ENCODE measurements around the gene INPP5A. TPM values are rescaled to one million over a fixed set of nuclear protein-coding genes. Genes with fewer than 3 reads are reported as not detected.

Gene INPP5A
- total RNA-seq, 1 experiment from 2014 or later = 16.6 TPM

DNA sequence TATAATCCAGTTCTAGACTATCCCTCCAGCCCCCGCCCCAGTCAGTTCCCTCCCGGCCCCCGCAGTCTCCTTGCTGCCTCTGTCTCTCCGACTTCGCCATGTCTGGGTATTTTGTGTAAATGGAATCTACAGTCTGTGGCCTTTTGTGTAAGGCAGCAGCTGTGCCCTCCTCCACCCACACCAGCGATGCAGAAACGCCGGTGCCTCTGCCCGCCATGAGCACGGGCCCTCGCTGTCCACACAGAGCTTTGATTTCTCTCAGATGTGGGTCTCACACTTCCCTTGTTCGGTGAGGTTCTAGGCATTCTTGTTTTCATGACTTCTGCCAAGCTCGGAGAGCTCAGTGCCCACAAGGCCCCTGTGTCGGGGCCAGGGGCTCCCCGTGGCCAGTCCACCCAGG, 210.5 kb downstream of the INPP5A start:
- H3K27ac Mint-ChIP-seq (ENCODE audit: unreplicated experiment) = no peak overlapping the region
- TF ChIP-seq, protein P1, sequence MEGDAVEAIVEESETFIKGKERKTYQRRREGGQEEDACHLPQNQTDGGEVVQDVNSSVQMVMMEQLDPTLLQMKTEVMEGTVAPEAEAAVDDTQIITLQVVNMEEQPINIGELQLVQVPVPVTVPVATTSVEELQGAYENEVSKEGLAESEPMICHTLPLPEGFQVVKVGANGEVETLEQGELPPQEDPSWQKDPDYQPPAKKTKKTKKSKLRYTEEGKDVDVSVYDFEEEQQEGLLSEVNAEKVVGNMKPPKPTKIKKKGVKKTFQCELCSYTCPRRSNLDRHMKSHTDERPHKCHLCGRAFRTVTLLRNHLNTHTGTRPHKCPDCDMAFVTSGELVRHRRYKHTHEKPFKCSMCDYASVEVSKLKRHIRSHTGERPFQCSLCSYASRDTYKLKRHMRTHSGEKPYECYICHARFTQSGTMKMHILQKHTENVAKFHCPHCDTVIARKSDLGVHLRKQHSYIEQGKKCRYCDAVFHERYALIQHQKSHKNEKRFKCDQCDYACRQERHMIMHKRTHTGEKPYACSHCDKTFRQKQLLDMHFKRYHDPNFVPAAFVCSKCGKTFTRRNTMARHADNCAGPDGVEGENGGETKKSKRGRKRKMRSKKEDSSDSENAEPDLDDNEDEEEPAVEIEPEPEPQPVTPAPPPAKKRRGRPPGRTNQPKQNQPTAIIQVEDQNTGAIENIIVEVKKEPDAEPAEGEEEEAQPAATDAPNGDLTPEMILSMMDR (IDR thresholded peaks at IDR 0.05; ENCODE audit: unreplicated experiment) = no peak
- DNase-seq = no peak
- H3K4me3 Mint-ChIP-seq (ENCODE audit: low read depth, unreplicated experiment) = no peak overlapping the region
- intact Hi-C loops (cut with micrococcal nuclease; ENCODE audit: unreplicated experiment) = no loop called here
- no TSS peak for BruUV-seq (replicated peaks)
- CTCF ChIA-PET = no interaction called here
- H3K27me3 Mint-ChIP-seq (ENCODE audit: unreplicated experiment) = no peaks in the 10 kb centered on the region
- no peaks in the 10 kb centered on the region for H3K9me3 Mint-ChIP-seq (ENCODE audit: low read depth, unreplicated experiment)
- H3K36me3 Mint-ChIP-seq (ENCODE audit: insufficient read depth, unreplicated experiment) = peaks cover 5% of the 10 kb centered on the region
- no peaks in the 10 kb centered on the region for H3K4me1 Mint-ChIP-seq (ENCODE audit: low read depth, unreplicated experiment)

DNA sequence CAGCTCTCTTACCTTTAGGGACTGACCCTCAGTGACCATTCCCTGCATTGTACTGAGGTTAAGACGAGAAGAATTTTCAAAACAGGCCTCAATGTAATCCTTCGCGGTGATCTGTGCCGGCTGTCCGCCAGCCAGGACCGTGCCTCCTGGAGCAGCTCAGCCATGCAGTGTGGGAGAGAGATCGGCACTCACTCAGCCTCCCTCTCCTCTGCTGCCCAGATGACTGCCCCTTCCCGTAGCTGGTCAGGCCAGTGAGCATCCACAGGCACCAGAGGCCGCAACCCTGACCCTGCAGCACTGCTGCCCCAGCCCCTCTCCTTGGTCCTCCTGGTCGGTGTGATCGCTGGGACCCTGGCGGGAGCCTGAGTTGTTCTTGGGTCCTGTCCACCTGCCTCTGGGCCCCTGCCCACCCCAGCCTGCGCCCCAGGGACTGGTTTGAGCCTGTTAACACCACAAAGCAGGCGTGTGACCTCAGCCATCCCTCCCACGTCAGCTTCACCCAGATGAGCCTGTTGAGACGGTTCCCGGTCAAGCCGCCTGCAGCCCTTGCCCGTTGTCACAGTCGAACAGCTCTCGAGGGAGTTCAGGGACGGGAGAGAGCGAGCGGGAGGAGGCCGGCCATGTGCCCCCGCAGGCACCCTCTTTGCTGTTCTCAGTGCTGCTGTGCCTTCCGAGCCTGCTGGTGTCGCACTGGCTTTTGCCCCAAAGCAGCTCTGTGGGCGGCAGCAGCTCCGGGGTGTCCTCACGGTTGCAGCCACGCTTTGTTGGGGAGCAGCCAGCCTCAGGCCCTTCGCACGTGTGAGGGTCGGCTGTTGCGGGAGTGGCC, 211.2 kb downstream of the INPP5A start:
- H3K27ac Mint-ChIP-seq (ENCODE audit: unreplicated experiment) = no peak overlapping the region
- BruUV-seq (replicated peaks) = no TSS peak
- H3K27me3 Mint-ChIP-seq (ENCODE audit: unreplicated experiment) = no peaks in the 10 kb centered on the region
- no peaks in the 10 kb centered on the region for H3K9me3 Mint-ChIP-seq (ENCODE audit: low read depth, unreplicated experiment)
- intact Hi-C loops (cut with micrococcal nuclease; ENCODE audit: unreplicated experiment) = no loop called here
- peaks cover 5% of the 10 kb centered on the region for H3K36me3 Mint-ChIP-seq (ENCODE audit: insufficient read depth, unreplicated experiment)
- H3K4me1 Mint-ChIP-seq (ENCODE audit: low read depth, unreplicated experiment) = no peaks in the 10 kb centered on the region
- H3K4me3 Mint-ChIP-seq (ENCODE audit: low read depth, unreplicated experiment) = no peak overlapping the region
- TF ChIP-seq, protein P1 (IDR thresholded peaks at IDR 0.05; ENCODE audit: unreplicated experiment) = no peak
- no peak for DNase-seq
- CTCF ChIA-PET = no interaction called here

DNA sequence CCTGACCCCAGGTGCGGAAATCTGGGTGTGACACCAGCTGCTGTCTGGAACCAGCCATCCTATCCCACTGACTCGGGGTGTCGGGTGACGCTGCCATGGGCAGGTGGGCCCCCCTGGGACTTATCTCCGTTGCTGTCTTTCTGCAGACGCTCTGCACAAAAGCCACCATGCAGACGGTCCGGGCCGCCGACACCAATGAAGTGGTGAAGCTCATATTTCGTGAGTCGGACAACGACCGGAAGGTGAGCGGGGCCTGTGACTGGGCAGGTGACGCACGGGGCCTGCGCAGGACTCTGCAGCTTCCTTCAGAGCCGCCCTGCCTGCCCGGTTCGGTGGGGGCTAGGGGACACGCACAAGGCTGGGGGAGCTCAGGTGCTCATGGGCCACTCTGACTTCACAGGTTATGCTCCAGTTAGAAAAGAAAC, 211.8 kb downstream of the INPP5A start:
- Mint-ChIP-seq H3K4me3 (ENCODE audit: low read depth, unreplicated experiment) (no peak overlapping the region), H3K36me3 (ENCODE audit: insufficient read depth, unreplicated experiment) (peaks cover 5% of the 10 kb centered on the region), H3K4me1 (ENCODE audit: low read depth, unreplicated experiment) (no peaks in the 10 kb centered on the region), H3K9me3 (ENCODE audit: low read depth, unreplicated experiment) (no peaks in the 10 kb centered on the region), H3K27ac (ENCODE audit: unreplicated experiment) (no peak overlapping the region), H3K27me3 (ENCODE audit: unreplicated experiment) (no peaks in the 10 kb centered on the region)
- intact Hi-C loops (cut with micrococcal nuclease; ENCODE audit: unreplicated experiment) = no loop called here
- CTCF ChIA-PET = no interaction called here
- BruUV-seq (replicated peaks) = no TSS peak
- TF ChIP-seq, protein P1 (IDR thresholded peaks at IDR 0.05; ENCODE audit: unreplicated experiment) = no peak
- DNase-seq = no peak

DNA sequence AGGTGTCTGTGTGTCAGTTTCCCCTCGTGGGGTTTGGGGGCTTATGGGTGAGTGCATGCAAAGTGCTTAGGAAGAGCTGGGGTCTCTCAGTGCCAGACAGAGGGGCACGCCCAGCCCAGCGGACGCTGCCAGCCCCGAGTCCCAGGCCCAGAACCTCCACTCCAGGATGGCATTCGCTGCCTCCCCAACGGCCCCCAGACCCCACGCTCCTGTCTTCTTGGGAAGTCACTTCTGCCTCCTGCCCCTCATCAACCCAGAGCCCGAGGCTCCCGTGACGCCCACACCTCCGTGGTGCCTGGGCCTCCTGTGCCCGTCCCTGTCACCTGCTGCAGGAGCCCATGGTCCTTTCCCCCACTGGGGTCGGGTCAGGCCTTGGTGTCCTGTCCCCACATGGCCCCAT, 213.3 kb downstream of the INPP5A start:
- H3K36me3 Mint-ChIP-seq (ENCODE audit: insufficient read depth, unreplicated experiment) = peaks cover 5% of the 10 kb centered on the region
- intact Hi-C loops (cut with micrococcal nuclease; ENCODE audit: unreplicated experiment) = no loop called here
- peaks cover 6% of the 10 kb centered on the region for H3K9me3 Mint-ChIP-seq (ENCODE audit: low read depth, unreplicated experiment)
- H3K4me1 Mint-ChIP-seq (ENCODE audit: low read depth, unreplicated experiment) = no peaks in the 10 kb centered on the region
- DNase-seq = no peak
- H3K4me3 Mint-ChIP-seq (ENCODE audit: low read depth, unreplicated experiment) = no peak overlapping the region
- BruUV-seq (replicated peaks) = no TSS peak
- TF ChIP-seq, protein P1 (IDR thresholded peaks at IDR 0.05; ENCODE audit: unreplicated experiment) = no peak
- CTCF ChIA-PET = no interaction called here
- no peaks in the 10 kb centered on the region for H3K27me3 Mint-ChIP-seq (ENCODE audit: unreplicated experiment)
- no peak overlapping the region for H3K27ac Mint-ChIP-seq (ENCODE audit: unreplicated experiment)

Data from Calu3 (cell line).